ENCODE data around the gene NBAS.

- TF ChIP-seq POLR2AphosphoS2 (IDR thresholded peaks at IDR 0.05; ENCODE audit: low read depth, low read length): no peak
- TF ChIP-seq CTCF (IDR thresholded peaks at IDR 0.05 in 2 of 3, conservative IDR thresholded peaks at IDR 0.05 in 1 of 3; ENCODE audit: control insufficient read depth in 2 of 3, extremely low read depth in 1 of 3, insufficient read depth in 1 of 3, low read depth in 3 of 3, low read length in 3 of 3): no peak
- TF ChIP-seq CBX3 (IDR thresholded peaks at IDR 0.05; ENCODE audit: borderline replicate concordance, low read depth): no peak
- no peak for TF ChIP-seq MTA2 (IDR thresholded peaks at IDR 0.05; ENCODE audit: low read depth)
- TF ChIP-seq EP300 (IDR thresholded peaks at IDR 0.05; ENCODE audit: borderline replicate concordance in 1 of 2, control insufficient read depth in 1 of 2, low read depth in 2 of 2, low read length in 2 of 2): no peak
- no peak for TF ChIP-seq FOXM1 (IDR thresholded peaks at IDR 0.05; ENCODE audit: low read depth, low read length)
- TF ChIP-seq ZSCAN29 (IDR thresholded peaks at IDR 0.05): no peak
- TF ChIP-seq EZH2 (IDR thresholded peaks at IDR 0.05; ENCODE audit: borderline replicate concordance, control insufficient read depth, low read depth, low read length): no peak
- no peak for TF ChIP-seq IKZF2 (IDR thresholded peaks at IDR 0.05)
- TF ChIP-seq MXI1 (IDR thresholded peaks at IDR 0.05; ENCODE audit: low read depth, low read length): no peak
These were observed 323.1 kb downstream of the NBAS start for GRCh38 chr2:15238028-15238427.

Data from GM12878 (cell line).